A673 (cell line): ENCODE results near the gene NOVA1. TPM values are rescaled to one million over a fixed set of nuclear protein-coding genes. Genes with fewer than 3 reads are reported as not detected.

Experiments
- BruUV-seq: library from RNA; stranded (reverse); fragments of 400-500 nt; replicated peaks from 2 replicates; lab custom pipeline; 2021; lab: Mats Ljungman, UMichigan
- CTCF ChIA-PET: fragments of 300-600 bp; sonication (Branson Sonifier 250); formaldehyde crosslinking; loops from one replicate; lab custom pipeline; 2022; ENCODE audit warnings: antibody characterized with exemption; lab: Charles Lee
- POLR2A ChIA-PET: fragments of 300-600 bp; sonication (Branson Sonifier 250); formaldehyde crosslinking; loops from one replicate; lab custom pipeline; 2022; ENCODE audit warnings: antibody characterized with exemption; ENCODE audit not compliant: low non-redundant PET; lab: Charles Lee
- DNase-seq: peaks from one replicate; pipeline ENCODE4 v3.0.0-alpha.2; 2015; ENCODE audit warnings: low spot score
- H3K27ac ChIP-seq: fragments of 200-600 bp; sonication (generic); 2 replicates; pipeline ENCODE4 v1.5.1; 2016; ENCODE audit warnings: mixed run types, low read depth, mild to moderate bottlenecking, mixed read lengths, antibody characterized with exemption, low read length; ENCODE audit not compliant: poor library complexity, severe bottlenecking
- H3K27me3 ChIP-seq: fragments of 200-600 bp; sonication (generic); replicated peaks from 2 replicates; pipeline ENCODE4 v1.6.1; 2017; ENCODE audit warnings: mixed run types, low read depth, mild to moderate bottlenecking, mixed read lengths, antibody characterized with exemption, low read length; ENCODE audit not compliant: insufficient read depth, poor library complexity
- H3K36me3 ChIP-seq: fragments of 200-600 bp; sonication (generic); 2 replicates; pipeline ENCODE4 v1.6.1; 2016; ENCODE audit warnings: mixed run types, mild to moderate bottlenecking, mixed read lengths, antibody characterized with exemption, low read length; ENCODE audit not compliant: insufficient read depth, poor library complexity, severe bottlenecking
- H3K4me1 ChIP-seq: fragments of 200-600 bp; sonication (generic); 2 replicates; pipeline ENCODE4 v1.6.1; 2017; ENCODE audit warnings: mixed run types, mild to moderate bottlenecking, mixed read lengths, antibody characterized with exemption, low read length; ENCODE audit not compliant: insufficient read depth, poor library complexity, severe bottlenecking
- H3K4me3 ChIP-seq: fragments of 200-600 bp; sonication (generic); 2 replicates; pipeline ENCODE4 v1.5.1; 2016; ENCODE audit warnings: low read depth, mixed run types, mild to moderate bottlenecking, mixed read lengths, low read length; ENCODE audit not compliant: poor library complexity, severe bottlenecking
- H3K9me3 ChIP-seq: fragments of 200-600 bp; sonication (generic); 2 replicates; pipeline ENCODE4 v1.6.1; 2016; ENCODE audit warnings: mixed run types, low read depth, mild to moderate bottlenecking, mixed read lengths, antibody characterized with exemption, low read length; ENCODE audit not compliant: poor library complexity, severe bottlenecking
- EZH2 ChIP-seq: fragments of 200-600 bp; sonication (generic); IDR thresholded peaks from 2 replicates; pipeline ENCODE4 v1.6.1; 2017; ENCODE audit warnings: borderline replicate concordance, low read depth, mild to moderate bottlenecking, mixed read lengths, antibody characterized with exemption, low read length; ENCODE audit not compliant: poor library complexity, severe bottlenecking
- intact Hi-C: fragments of 100-400 bp; cut with micrococcal nuclease; formaldehyde crosslinking; loops from one replicate; pipeline ENCODE4 v1.10.0; 2022; ENCODE audit not compliant: unreplicated experiment
- total RNA-seq: library from RNA; stranded (reverse); gene quantifications from 2 replicates; pipeline ENCODE4 v1.2.3, GENCODE V29; 2021
- TF ChIP-seq, protein P1 (sequence below): fragments of 300-800, 200-600 bp; sonication (generic); conservative IDR thresholded peaks from 2 replicates; pipeline ENCODE4 v1.5.1; 2017; ENCODE audit warnings: low read depth, mild to moderate bottlenecking, antibody characterized with exemption, low read length, moderate library complexity, mixed read lengths

Gene NOVA1
- total RNA-seq, 1 experiment from 2014 or later: 13.4 TPM

DNA sequence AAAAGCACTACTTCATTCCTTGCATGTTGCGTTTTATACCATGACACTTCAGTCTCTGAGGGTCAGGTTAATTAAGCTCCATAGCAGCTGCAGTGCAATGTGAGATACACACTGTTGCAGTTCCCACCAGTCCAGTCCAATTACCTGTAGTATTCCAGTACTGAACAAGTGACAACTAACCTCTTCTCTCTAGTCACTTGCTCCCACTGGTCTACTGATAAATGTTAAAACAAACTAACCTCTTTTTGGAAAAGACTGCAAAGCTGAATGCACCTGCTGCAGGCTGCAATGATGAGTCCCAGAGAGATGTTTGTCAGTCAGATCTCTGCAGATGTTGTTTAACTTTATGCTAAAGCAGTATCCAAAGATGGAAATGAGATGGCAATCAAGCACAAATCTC lies 7.9 kb downstream of the NOVA1 start:
- BruUV-seq: no TSS peak
- intact Hi-C loops: no loop called here

DNA sequence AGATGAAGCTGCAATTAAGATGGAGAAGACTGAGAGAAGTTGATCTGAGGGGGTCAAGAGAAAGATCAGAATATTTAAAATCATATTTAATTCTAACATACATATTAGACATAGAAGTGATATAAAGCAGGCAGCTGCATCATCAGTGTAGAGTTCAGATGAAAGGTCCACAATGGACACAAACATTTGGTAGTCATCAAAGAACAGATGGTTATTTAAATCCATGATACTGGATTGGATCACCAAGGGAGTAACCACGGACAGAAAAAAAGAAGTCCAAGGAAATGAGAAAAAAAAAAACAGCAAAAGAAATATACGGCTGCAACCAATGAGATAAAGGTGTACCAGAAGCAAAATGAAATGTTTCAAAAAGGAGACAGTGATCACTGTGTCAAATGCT lies 20.1 kb downstream of the NOVA1 start:
- H3K4me1 ChIP-seq: peaks cover 14% of the 10 kb centered on the region
- ChIA-PET CTCF (no interaction called here), POLR2A (no interaction called here)
- no peaks in the 10 kb centered on the region for H3K27me3 ChIP-seq
- peak overlapping the region; percentile 30 for H3K27ac ChIP-seq
- no TSS peak for BruUV-seq
- no peak overlapping the region for H3K4me3 ChIP-seq
- no peaks in the 10 kb centered on the region for H3K9me3 ChIP-seq
- no peaks in the 10 kb centered on the region for H3K36me3 ChIP-seq
- TF ChIP-seq, protein P1, sequence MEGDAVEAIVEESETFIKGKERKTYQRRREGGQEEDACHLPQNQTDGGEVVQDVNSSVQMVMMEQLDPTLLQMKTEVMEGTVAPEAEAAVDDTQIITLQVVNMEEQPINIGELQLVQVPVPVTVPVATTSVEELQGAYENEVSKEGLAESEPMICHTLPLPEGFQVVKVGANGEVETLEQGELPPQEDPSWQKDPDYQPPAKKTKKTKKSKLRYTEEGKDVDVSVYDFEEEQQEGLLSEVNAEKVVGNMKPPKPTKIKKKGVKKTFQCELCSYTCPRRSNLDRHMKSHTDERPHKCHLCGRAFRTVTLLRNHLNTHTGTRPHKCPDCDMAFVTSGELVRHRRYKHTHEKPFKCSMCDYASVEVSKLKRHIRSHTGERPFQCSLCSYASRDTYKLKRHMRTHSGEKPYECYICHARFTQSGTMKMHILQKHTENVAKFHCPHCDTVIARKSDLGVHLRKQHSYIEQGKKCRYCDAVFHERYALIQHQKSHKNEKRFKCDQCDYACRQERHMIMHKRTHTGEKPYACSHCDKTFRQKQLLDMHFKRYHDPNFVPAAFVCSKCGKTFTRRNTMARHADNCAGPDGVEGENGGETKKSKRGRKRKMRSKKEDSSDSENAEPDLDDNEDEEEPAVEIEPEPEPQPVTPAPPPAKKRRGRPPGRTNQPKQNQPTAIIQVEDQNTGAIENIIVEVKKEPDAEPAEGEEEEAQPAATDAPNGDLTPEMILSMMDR: no peak
- TF ChIP-seq EZH2: no peak
- no peak for DNase-seq
- intact Hi-C loops: no loop called here

More for the DNA sequence above, 7.9 kb downstream of the NOVA1 start:
- POLR2A ChIA-PET: no interaction called here
- CTCF ChIA-PET: no interaction called here
- Histone ChIP-seq H3K27me3 (no peaks in the 10 kb centered on the region), H3K36me3 (no peaks in the 10 kb centered on the region), H3K9me3 (no peaks in the 10 kb centered on the region), H3K4me1 (peaks cover 32% of the 10 kb centered on the region), H3K27ac (no peak overlapping the region), H3K4me3 (no peak overlapping the region)
- DNase-seq: no peak
- TF ChIP-seq, protein P1: no peak
- no peak for TF ChIP-seq EZH2

DNA sequence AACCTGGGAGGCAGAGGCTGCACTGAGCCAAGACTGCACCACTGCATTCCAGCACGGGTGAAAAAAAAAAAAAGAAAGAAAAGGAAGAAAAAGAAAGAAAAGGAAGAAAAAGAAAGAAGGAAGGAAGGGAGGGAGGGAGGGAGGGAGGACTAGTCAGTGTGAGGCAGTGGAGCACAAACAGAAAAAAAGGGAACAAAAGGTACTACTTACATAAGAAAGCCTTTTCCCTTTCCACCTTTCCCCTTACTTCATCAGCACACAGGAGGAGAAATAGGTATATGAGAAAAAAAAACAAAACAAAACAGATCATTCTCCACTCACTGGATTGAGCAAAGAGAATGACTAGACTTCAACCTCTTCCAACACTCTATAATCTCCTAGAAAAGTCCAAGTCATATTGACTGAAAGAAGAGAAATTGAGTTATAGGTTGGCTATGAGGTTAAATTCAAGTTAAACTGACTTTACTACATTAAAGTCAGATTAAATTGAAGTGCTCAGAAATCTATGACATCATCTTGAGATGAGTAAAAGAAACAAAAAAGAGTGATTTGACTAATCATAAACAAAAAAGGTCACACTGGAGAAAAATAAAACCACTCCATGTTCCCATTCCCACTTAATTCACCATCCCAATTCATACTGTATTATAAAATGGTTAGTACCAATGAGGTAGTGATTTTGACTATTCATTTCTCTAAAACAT lies 43.6 kb downstream of the NOVA1 start:
- H3K27me3 ChIP-seq: no peaks in the 10 kb centered on the region
- H3K27ac ChIP-seq: no peak overlapping the region
- intact Hi-C loops: no loop called here
- CTCF ChIA-PET: no interaction called here
- DNase-seq: no peak
- H3K9me3 ChIP-seq: no peaks in the 10 kb centered on the region
- H3K36me3 ChIP-seq: no peaks in the 10 kb centered on the region
- no peak overlapping the region for H3K4me3 ChIP-seq
- TF ChIP-seq EZH2: no peak
- TF ChIP-seq, protein P1: no peak
- no peaks in the 10 kb centered on the region for H3K4me1 ChIP-seq
- POLR2A ChIA-PET: no interaction called here
- no TSS peak for BruUV-seq
